GM12878 (cell line): ENCODE data around the gene NPLOC4. TPM values are rescaled to one million over a fixed set of nuclear protein-coding genes. Genes with fewer than 3 reads are reported as not detected.

Experiments used
- ATAC-seq: fragments of 200-7000 bp; cut with Tn5 transposase; 3 replicates; pipeline ENCODE4 v1.9.1; 2020; ENCODE audit warnings: mild to moderate bottlenecking, moderate library complexity
- BruUV-seq: library from RNA; stranded (reverse); fragments of 400-500 nt; replicated peaks from 2 replicates; lab custom pipeline; 2021; lab: Mats Ljungman, UMichigan
- CTCF ChIA-PET: fragments of 300-600 bp; sonication (Branson Sonifier 250); formaldehyde crosslinking; extraction: SDS; loops from one replicate; lab custom pipeline; 2021; ENCODE audit warnings: inconsistent platforms; lab: Yijun Ruan, JAX
- POLR2A ChIA-PET: fragments of 350-600 bp; formaldehyde crosslinking; extraction: SDS; loops from one replicate; lab custom pipeline; 2021; ENCODE audit warnings: inconsistent platforms; lab: Charles Lee
- RAD21 ChIA-PET: fragments of 300-600 bp; sonication (Branson Sonifier 250); formaldehyde crosslinking; loops from one replicate; lab custom pipeline; 2023; ENCODE audit warnings: antibody characterized with exemption; ENCODE audit not compliant: unreplicated experiment; lab: Charles Lee
- SMC1A ChIA-PET: fragments of 300-600 bp; sonication (Branson Sonifier 250); formaldehyde crosslinking; loops from one replicate; lab custom pipeline; 2023; ENCODE audit not compliant: unreplicated experiment, uncharacterized antibody; lab: Charles Lee
- DNase-seq: peaks from one replicate; pipeline ENCODE4 v3.0.0-alpha.2; 2011; ENCODE audit warnings: low read depth, low spot score
- FAIRE-seq: peaks from 3 replicates; lab custom pipeline; 2011; peaks lifted over from hg19 to GRCh38; lab: Jason Lieb, UNC
- H2AFZ ChIP-seq: 2 replicates; pipeline ENCODE4 v1.6.0; 2011; ENCODE audit warnings: low read depth, low read length, control low read depth; ENCODE audit not compliant: control insufficient read depth
- H3K27ac ChIP-seq: 2 replicates; pipeline ENCODE4 v1.5.1; 2011; ENCODE audit warnings: control low read depth; ENCODE audit not compliant: control insufficient read depth, insufficient read depth
- H3K27me3 ChIP-seq, 2 experiments: replicated peaks in 1 of 2; 2 replicates each; pipeline versions ENCODE4 v1.6.0 to v1.6.1; 2011; ENCODE audit warnings: low read length in 1 of 2; ENCODE audit not compliant: control insufficient read depth in 2 of 2, insufficient read depth in 2 of 2
- H3K36me3 ChIP-seq, 2 experiments: 2 replicates each; pipeline ENCODE4 v1.5.1; 2011; ENCODE audit warnings: low read length in 1 of 2; ENCODE audit not compliant: control insufficient read depth in 2 of 2, insufficient read depth in 2 of 2
- H3K4me1 ChIP-seq: 2 replicates; pipeline ENCODE4 v1.6.1; 2011; ENCODE audit warnings: mild to moderate bottlenecking, low read length, moderate library complexity, mixed read lengths; ENCODE audit not compliant: control insufficient read depth, insufficient read depth
- H3K4me2 ChIP-seq: 2 replicates; pipeline ENCODE4 v1.6.0; 2011; ENCODE audit warnings: control low read depth; ENCODE audit not compliant: control insufficient read depth, insufficient read depth
- H3K4me3 ChIP-seq: fragments of 200-600 bp; sonication (generic); 2 replicates; pipeline ENCODE4 v1.5.1; 2016
- H3K79me2 ChIP-seq: 2 replicates; pipeline ENCODE4 v1.6.0; 2011; ENCODE audit warnings: low read length; ENCODE audit not compliant: control insufficient read depth, insufficient read depth
- H3K9ac ChIP-seq: 2 replicates; pipeline ENCODE4 v1.8.0; 2011; ENCODE audit warnings: low read length, control low read depth, mixed read lengths; ENCODE audit not compliant: control insufficient read depth, insufficient read depth
- H3K9me3 ChIP-seq: replicated peaks from 3 replicates; pipeline ENCODE4 v1.5.1; 2011; ENCODE audit warnings: mild to moderate bottlenecking, low read length; ENCODE audit not compliant: control insufficient read depth, insufficient read depth
- H4K20me1 ChIP-seq: 2 replicates; pipeline ENCODE4 v1.6.0; 2011; ENCODE audit not compliant: control insufficient read depth, insufficient read depth
- ATF7 ChIP-seq: fragments of 450-650 bp; IDR thresholded peaks from 2 replicates; pipeline ENCODE4 v1.6.1; 2016; ENCODE audit warnings: low read depth, mild to moderate bottlenecking
- CBX3 ChIP-seq: fragments of 200-600 bp; sonication (generic); IDR thresholded peaks from 2 replicates; pipeline ENCODE4 v1.6.1; 2016; ENCODE audit warnings: low read depth, borderline replicate concordance
- NR2F1 ChIP-seq: fragments of 450-650 bp; conservative IDR thresholded peaks from 2 replicates; pipeline ENCODE4 v1.6.1; 2017; ENCODE audit warnings: mild to moderate bottlenecking
- PKNOX1 ChIP-seq: fragments of 450-650 bp; IDR thresholded peaks from 2 replicates; pipeline ENCODE4 v1.6.1; 2016; ENCODE audit warnings: mild to moderate bottlenecking
- RAD51 ChIP-seq: fragments of 450-650 bp; IDR thresholded peaks from 2 replicates; pipeline ENCODE4 v1.6.1; 2016; ENCODE audit warnings: moderate library complexity, mild to moderate bottlenecking, inconsistent platforms
- SP1 ChIP-seq: IDR thresholded peaks from one replicate; pipeline ENCODE4 v1.6.1; 2011; ENCODE audit warnings: low read depth, low read length
- SPI1 ChIP-seq: IDR thresholded peaks from 2 replicates; pipeline ENCODE4 v1.6.1; 2011; ENCODE audit warnings: low read depth, mild to moderate bottlenecking, low read length, moderate library complexity, borderline replicate concordance; ENCODE audit not compliant: insufficient read depth
- YY1 ChIP-seq: IDR thresholded peaks from 2 replicates; pipeline ENCODE4 v1.6.1; 2011; ENCODE audit warnings: low read depth, mild to moderate bottlenecking, low read length
- ZBTB33 ChIP-seq: fragments of 450-650 bp; IDR thresholded peaks from 2 replicates; pipeline ENCODE4 v1.6.1; 2017; ENCODE audit warnings: mild to moderate bottlenecking
- WGBS: methylation state at CpG from one replicate; pipeline ENCODE4 v1.1.6; 2016; ENCODE audit warnings: low lambda C conversion rate; ENCODE audit not compliant: insufficient replicate concordance, insufficient coverage; ENCODE audit errors: missing lambda C conversion rate; 5-methylcytosine and 5-hydroxymethylcytosine counted together
- in situ Hi-C: fragments of 300-500 bp; cut with MboI; formaldehyde crosslinking; loops from 9 replicates; pipeline ENCODE4 v1.14.3; 2018; ENCODE audit warnings: mixed read lengths
- intact Hi-C: fragments of 100-400 bp; cut with micrococcal nuclease; formaldehyde crosslinking; loops from one replicate; pipeline ENCODE4 v1.14.2; 2022; ENCODE audit not compliant: unreplicated experiment
- polyA plus RNA-seq, 11 experiments: library from polyadenylated mRNA; depleted of rRNA in 4 of 11; unstranded in 6 of 11; stranded (reverse) in 5 of 11; fragments of >200 nt; fragmentation: Nextera tagmentation in 4 of 11; fragmentation: Illumina TruSeq in 1 of 11; extraction: Ambion mirVana in 4 of 11; extraction: Trizol in 1 of 11; gene quantifications; 1 replicate in 1 of 11; 2 replicates in 10 of 11; pipeline versions ENCODE4 v1.2.1 to v1.2.3, GENCODE V29; 2011 to 2016; ENCODE audit warnings: inconsistent platforms in 2 of 11, missing spikeins in 2 of 11, low read depth in 1 of 11
- total RNA-seq, 4 experiments: library from RNA; depleted of rRNA in 3 of 4; stranded (reverse); fragments of >200 nt in 3 of 4; fragmentation: Illumina TruSeq in 1 of 4; extraction: Trizol in 1 of 4; gene quantifications; 2 replicates each; pipeline versions ENCODE4 v1.2.1 to v1.2.3, GENCODE V29; 2013 to 2021
- TF ChIP-seq, protein P1 (sequence below): fragments of 150-350 bp; IDR thresholded peaks from 2 replicates; pipeline ENCODE4 v1.6.1; 2014; ENCODE audit warnings: mild to moderate bottlenecking, low read depth, low read length
- TF ChIP-seq, protein P2 (sequence below): fragments of 150-350 bp; IDR thresholded peaks from 2 replicates; pipeline ENCODE4 v1.6.1; 2016; ENCODE audit warnings: low read depth, low read length
- TF ChIP-seq, protein P3 (sequence below): fragments of 450-650 bp; IDR thresholded peaks from 2 replicates; pipeline ENCODE4 v1.6.1; 2017; ENCODE audit warnings: low read depth, mild to moderate bottlenecking, moderate library complexity

Gene NPLOC4
- total and polyA plus RNA-seq, 10 of the 15 experiments (the other 5 are each of a cell fraction or from before 2014, with no cell fraction given): 1.5 to 83.7 (median 45.8) TPM

GRCh38 chr17:81518785-81519283 lies 118.1 kb downstream of the NPLOC4 start:
- DNase-seq: no peak
- Histone ChIP-seq H3K79me2 (peaks cover 52% of the 10 kb centered on the region), H3K4me2 (peak overlapping the region; percentile 97), H3K9me3 (no peaks in the 10 kb centered on the region), H3K4me3 (peak overlapping the region; percentile 72), H3K36me3 (no peaks in the 10 kb centered on the region; a peak in 1 of 4 replicates), H4K20me1 (no peaks in the 10 kb centered on the region), H3K9ac (peak overlapping the region; percentile 78), H3K4me1 (peaks cover 33% of the 10 kb centered on the region), H3K27me3 (no peaks in the 10 kb centered on the region), H2AFZ (peak overlapping the region; percentile 46), H3K27ac (peak overlapping the region; percentile 100)
- in situ Hi-C loops (no loop called here), intact Hi-C loops (loop anchor here (5.0 to 10.0 kb wide), 2 partner anchors 83 to 264 kb away; no protein-coding TSS in a partner anchor)
- ChIA-PET RAD21 (interaction anchor here (0.8 to 7.6 kb wide), 6 partner anchors 8 to 165 kb away, joined by 3 to 44 read pairs (median 4); partner anchors contain the start of genes ARL16, FAAP100 and HGS), POLR2A (interaction anchor here (0.5 to 2.8 kb wide), 7 partner anchors 10 to 421 kb away, joined by 3 to 34 read pairs (median 4); partner anchors contain the start of gene FAAP100), CTCF (interaction anchor here (1.3 to 5.5 kb wide), 7 partner anchors 11 to 82 kb away, joined by 4 to 47 read pairs (median 10); no protein-coding TSS in a partner anchor), SMC1A (interaction anchor here (0.5 to 3.2 kb wide), 8 partner anchors 12 to 227 kb away, joined by 3 to 15 read pairs (median 4); partner anchors contain the start of gene FAAP100)
- ATAC-seq: peak; percentile 31
- 1% methylated on average over 47 of the region's 47 CpGs for WGBS
- FAIRE-seq: no peak
- BruUV-seq: no TSS peak
- TF ChIP-seq ATF7: no peak
- peak; percentile 78; the same call in 1 of the 2 replicates for TF ChIP-seq SPI1
- TF ChIP-seq YY1: no peak
- TF ChIP-seq, protein P1, sequence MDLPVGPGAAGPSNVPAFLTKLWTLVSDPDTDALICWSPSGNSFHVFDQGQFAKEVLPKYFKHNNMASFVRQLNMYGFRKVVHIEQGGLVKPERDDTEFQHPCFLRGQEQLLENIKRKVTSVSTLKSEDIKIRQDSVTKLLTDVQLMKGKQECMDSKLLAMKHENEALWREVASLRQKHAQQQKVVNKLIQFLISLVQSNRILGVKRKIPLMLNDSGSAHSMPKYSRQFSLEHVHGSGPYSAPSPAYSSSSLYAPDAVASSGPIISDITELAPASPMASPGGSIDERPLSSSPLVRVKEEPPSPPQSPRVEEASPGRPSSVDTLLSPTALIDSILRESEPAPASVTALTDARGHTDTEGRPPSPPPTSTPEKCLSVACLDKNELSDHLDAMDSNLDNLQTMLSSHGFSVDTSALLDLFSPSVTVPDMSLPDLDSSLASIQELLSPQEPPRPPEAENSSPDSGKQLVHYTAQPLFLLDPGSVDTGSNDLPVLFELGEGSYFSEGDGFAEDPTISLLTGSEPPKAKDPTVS: no peak
- peak; percentile 4 for TF ChIP-seq SP1
- TF ChIP-seq PKNOX1: no peak
- TF ChIP-seq, protein P2, sequence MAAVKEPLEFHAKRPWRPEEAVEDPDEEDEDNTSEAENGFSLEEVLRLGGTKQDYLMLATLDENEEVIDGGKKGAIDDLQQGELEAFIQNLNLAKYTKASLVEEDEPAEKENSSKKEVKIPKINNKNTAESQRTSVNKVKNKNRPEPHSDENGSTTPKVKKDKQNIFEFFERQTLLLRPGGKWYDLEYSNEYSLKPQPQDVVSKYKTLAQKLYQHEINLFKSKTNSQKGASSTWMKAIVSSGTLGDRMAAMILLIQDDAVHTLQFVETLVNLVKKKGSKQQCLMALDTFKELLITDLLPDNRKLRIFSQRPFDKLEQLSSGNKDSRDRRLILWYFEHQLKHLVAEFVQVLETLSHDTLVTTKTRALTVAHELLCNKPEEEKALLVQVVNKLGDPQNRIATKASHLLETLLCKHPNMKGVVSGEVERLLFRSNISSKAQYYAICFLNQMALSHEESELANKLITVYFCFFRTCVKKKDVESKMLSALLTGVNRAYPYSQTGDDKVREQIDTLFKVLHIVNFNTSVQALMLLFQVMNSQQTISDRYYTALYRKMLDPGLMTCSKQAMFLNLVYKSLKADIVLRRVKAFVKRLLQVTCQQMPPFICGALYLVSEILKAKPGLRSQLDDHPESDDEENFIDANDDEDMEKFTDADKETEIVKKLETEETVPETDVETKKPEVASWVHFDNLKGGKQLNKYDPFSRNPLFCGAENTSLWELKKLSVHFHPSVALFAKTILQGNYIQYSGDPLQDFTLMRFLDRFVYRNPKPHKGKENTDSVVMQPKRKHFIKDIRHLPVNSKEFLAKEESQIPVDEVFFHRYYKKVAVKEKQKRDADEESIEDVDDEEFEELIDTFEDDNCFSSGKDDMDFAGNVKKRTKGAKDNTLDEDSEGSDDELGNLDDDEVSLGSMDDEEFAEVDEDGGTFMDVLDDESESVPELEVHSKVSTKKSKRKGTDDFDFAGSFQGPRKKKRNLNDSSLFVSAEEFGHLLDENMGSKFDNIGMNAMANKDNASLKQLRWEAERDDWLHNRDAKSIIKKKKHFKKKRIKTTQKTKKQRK: no peak
- no peak for TF ChIP-seq ZBTB33
- peak; percentile 63; the same call in 1 of the 2 replicates for TF ChIP-seq NR2F1
- no peak for TF ChIP-seq CBX3
- no peak for TF ChIP-seq RAD51
- TF ChIP-seq, protein P3, sequence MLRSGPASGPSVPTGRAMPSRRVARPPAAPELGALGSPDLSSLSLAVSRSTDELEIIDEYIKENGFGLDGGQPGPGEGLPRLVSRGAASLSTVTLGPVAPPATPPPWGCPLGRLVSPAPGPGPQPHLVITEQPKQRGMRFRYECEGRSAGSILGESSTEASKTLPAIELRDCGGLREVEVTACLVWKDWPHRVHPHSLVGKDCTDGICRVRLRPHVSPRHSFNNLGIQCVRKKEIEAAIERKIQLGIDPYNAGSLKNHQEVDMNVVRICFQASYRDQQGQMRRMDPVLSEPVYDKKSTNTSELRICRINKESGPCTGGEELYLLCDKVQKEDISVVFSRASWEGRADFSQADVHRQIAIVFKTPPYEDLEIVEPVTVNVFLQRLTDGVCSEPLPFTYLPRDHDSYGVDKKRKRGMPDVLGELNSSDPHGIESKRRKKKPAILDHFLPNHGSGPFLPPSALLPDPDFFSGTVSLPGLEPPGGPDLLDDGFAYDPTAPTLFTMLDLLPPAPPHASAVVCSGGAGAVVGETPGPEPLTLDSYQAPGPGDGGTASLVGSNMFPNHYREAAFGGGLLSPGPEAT: no peak
